ENCODE data around the gene HBP1.
"Not testable (repeated sequence)": the region's sequence is repeated elsewhere in the genome, so short reads cannot be mapped to it uniquely, and the experiment has no call there.

HBP1 gene

DNA sequence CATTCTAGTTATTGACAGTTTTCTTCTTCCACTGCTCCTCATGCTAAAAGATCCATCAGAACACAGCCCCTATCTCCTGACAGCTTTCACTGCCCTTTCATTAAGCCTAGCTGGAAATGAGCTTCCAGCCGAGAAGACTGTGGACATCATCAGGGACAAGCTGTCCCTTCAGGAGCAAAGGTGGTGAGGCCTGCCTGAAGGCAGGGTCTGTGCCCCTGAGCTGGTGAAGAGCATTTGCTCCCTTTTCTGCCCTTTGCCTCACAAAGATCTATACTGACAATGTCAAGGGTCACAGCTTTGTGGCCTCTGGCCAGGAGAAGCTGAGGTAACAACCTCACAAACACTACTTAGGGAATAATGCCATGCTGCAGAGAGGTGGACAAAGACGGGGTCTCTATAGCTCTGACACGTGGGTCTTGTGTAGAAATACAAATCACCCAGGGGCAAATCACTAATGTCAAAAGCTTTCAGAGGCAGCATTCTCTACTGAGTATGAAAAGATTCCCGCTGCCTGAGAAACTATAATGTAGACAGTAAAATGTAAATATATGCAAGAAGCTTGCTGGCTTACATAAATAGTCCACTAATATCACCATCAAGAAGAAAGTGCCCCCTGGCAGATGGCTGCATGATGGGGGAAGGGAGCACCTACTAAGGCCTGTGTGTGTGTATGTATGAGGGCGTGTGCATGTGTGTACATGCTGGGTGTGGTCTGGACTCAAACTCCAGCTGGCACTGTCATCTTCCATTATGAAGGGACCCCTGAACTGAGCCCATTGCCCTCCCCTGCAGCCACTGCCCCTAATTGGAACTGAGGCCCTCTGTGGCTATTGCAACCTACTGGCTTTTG is 55.8 kb downstream of the HBP1 start:
- no peak for DNase-seq

DNA sequence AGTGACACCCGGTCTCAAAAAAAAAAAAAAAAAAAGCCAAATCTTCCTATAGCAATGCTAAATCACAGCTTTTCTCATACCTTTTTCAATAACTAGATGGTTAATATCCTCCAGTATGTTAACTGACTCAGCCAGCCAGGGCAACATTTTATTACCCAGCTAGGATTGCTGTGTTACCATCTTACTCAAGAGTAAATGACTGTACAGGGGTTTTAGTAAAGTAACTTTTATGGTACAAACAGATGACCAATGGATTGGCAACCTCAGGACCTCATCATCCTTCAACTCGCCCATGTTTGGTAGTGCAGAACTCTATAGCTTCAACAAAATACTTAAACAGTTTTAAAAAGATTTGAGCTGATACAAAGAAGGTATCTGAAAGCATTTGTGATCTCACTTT is 59.5 kb downstream of the HBP1 start:
- no peak for DNase-seq

DNA sequence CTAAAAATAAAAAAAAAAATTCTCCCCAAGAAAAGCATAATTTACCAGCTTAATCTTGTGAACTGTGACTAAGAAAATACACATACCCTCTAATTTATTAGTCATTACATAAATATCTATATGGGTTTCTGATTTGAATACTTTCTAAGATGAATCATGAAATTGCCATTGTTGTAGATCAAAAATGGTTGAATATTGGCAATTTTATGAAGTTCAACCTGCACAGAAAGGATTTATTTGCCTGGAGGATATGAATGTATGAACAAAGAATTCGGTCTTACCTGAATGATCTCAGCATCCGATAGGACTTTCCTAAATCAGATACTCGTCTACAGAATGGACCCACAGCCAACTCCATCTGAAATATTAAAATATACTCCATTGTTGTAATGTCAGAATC is 61.5 kb downstream of the HBP1 start:
- no peak for DNase-seq

DNA sequence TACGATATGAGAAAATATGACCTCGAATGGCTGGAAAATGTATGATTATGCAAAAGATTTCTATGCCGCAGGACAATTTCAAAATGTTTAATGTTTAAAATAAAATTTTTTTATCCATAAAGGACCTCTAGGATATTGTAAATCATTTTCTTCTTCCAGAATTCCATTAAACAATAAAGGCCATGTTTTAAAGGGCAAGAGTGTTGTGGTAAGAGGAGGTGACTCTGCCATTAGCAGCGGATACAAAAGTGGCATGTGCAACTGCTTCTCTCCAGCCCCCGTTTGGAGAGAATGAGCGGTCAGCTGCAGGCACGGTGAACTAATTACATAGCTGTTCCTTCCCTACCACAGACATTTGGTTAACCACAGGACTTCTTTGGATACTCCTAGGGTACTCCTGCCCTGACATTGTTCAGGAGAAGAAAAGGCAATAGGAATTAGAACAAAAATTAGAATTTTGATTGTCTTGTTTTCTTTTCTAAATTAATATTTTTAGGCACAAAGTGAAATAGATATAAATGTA is 63.8 kb downstream of the HBP1 start:
- no peak for DNase-seq

DNA sequence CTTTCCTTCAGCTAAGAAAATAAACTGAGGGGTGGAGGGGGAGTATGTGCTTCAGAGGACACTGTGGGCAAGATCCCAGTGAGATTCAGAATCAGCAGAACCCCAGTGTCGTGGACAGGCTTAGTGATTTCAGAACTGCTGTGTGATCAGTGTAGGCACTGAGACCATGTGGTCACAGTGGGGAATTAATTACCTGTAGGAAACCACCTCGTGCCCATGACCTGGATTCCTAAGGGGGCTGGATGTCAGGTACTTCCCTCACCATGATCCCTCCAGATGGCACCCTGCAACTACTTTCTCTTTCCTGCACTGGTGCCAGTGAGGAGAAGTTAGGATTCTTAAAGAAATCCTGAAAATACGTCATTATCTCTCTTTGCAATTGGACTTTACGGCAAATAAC is 64.4 kb downstream of the HBP1 start:
- DNase-seq, result peak in 1 of 51 donors; percentile 13

DNA sequence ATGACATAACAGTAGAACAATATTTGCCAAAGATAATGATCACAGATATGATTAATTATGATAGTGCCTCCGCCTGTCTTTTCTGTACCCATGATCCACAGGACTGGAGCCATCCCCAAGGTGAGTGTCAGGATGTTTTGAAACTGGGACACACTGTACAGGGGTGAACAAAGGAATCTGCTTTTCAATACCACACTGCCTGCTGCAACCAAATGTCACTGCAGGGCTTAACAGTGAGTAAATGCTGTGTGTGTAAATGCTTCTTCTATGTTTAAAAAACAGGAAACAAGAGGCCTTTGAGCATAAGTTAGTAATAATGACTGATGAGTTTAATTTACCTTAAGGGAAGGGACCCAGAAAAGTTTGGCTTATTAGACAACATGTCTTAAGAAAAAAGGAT is 65.2 kb downstream of the HBP1 start:
- DNase-seq, result peak in 1 of 51 donors; percentile 32

DNA sequence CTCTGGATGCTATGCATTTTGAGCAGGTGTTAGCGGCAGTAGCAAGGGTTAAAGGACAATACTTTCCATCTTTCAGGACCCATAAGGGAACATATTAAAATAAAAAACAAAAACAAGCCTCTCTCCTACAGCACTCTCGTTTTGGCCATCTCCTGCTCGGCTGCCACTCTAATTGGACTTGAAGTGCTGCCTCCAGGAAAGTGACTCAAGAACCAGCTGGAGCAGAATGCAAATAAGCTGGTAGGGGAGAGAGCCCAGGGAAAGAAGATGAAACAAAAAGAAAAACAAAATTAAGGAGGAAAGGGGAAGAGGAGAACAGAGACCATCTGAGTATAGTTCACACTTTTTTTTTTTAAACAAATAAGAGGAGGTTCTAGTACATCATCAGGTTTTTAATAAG is 65.6 kb downstream of the HBP1 start:
- peak in 14 of 51 donors; percentile 1 to 42 (median 16) for DNase-seq

DNA sequence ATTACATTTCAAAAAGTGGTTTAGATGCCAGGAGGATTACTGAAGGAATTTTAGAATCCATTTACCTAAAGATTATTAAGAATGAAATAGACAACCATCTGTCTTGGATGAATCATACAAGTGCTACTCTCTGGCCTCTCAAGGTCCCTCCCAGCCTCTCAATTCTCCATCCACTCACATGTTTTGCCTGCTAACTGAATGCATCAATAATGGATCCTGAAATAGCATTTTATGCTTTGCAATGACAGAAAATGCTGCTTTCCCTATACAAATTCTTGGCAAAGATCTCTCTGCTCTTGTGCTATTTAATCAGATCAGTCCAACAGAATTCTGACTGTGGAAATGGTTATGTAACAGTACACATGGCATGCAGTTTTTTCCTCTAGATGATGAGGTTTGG is 68.1 kb downstream of the HBP1 start:
- DNase-seq, result peak in 1 of 51 donors; percentile 25

DNA sequence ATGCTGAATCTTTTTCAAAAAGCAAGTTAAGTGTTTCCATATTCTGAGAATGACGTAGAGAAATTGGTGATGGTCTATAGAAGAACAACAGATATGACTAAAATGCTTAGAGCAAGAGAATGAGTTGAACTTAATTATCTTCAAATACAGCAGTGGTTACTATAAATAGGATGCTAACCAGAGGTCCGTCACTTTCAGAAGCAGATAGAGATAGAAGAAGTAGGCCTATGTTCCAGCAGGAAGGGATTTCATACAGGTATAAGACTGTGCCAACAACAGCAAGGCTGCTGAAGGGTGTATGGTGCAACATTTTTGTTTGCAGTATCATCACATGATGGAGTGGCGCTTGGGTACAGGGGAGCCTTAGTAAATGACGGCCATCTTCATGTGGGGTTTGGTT is 68.6 kb downstream of the HBP1 start:
- no peak for DNase-seq

DNA sequence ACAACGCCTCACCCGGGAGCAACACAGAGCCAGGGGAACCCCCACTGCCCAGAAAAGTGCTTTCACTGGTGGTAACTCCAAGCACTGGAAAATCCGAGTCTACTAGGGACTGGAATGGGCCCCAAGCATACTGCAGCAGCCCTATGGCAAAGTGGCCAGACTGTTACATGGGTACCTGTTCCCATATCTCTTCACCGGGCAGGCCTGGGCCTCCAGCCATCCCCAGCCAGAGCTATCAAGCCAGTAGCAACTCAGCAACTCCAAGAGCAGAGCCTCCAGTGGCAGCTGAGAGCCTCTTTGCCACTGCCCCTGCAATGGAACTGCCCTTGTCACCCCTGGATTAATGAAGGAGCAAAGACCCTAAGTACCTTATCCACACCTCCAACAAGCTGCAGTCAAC is 73.5 kb downstream of the HBP1 start:
- DNase-seq, result no peak

DNA sequence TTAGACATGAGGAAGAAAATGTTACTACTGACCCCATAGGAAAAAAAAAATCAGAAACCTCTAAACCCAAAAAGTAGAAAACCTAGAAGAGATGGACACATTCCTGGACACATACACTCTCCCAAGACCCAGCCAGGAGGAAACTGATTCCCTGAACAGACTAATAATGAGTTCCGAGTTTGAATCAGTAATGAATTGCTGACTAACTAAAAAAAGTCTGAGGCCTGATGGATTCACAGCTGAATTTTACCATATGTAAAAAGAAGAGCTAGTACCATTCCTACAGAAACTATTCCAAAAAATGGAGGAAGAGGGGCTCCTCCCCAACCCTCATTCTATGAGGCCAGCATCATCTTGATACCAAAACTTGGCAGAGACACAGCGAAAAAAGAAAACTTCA is 75.8 kb downstream of the HBP1 start:
- no peak for DNase-seq

DNA sequence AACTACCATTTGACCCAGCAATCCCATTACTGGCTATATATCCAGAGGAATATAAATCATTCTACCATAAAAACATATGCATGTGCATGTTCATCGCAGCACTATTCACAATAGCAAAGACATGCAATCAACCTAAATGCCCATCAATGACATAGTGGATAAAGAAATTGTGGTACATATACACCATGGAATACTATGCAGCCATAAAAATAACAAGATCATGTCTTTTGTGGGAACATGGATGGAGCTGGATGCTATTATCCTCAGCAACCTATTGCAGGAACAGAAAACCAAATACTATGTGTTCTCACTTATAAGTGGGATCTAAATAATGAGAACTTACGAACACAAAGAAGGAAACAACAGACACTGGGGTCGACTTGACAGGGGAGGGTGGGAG is 78.0 kb downstream of the HBP1 start:
- DNase-seq, result not testable (repeated sequence)

DNA sequence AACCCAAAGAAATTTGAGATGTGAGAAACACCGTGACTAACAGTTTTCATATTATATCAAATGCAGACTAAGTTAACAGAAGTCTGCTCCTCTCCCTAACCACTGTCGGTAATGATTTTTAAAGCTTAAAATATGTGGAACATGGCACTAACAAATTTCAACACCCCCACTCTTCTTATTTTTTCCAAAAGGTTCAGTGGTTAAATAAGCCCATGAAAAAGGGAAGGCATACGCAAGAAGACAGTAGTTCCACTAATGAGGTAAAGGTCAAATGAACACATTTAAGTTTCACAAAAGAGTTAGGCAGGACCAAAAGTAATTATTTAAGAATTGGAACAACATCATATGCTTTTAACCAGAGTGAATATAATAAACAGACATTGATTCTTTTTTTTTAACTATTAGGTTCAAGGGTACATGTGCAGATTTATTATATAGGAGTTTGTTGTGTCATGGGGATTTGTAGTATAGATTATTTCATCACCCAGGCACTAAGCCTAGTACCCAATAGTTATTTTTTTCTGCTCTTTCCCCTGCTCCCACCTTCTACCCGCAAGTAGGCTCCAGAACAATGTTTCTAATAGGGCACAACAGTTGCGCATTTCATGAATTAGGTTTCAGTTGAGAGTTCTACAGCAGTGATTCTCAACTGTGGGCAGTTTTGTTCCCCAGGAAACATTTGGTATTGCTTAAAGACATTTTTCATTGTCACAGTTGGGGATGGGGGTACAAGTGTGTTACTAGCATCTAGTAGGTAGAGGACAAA is 79.9 kb downstream of the HBP1 start:
- no peak for DNase-seq

DNA sequence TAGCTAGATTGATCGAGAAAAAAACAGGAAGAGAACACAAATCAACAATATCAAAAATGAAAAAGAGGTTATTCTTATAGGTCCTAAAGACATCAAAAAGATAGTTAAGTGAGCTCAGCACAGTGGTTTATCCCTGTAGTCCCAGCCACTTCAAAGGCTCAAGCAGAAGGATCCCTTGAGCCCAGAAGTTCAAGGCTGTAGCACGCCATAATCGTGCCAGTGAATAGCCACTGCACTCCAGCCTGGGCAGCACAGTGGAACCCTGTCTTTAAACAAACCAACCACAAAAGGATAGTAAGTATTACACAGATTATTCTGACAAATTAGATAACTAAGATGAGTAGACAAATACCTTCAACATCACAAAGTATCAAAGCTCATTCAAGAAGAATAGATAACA is 83.2 kb downstream of the HBP1 start:
- DNase-seq, result no peak

Data from hypothalamus (tissue), 51 donors.